GM12892 (cell line): ENCODE results near the gene MGMT.

ENCODE experiments used
- DNase-seq: peaks from one replicate; pipeline ENCODE4 v3.0.0; 2011; ENCODE audit not compliant: insufficient read length
- FAIRE-seq: peaks from 2 replicates; lab custom pipeline; 2011; peaks lifted over from hg19 to GRCh38; lab: Jason Lieb, UNC
- POLR2A ChIP-seq: IDR thresholded peaks from 2 replicates; pipeline ENCODE4 v1.6.1; 2011; ENCODE audit warnings: low read depth, low read length, control low read depth
- POLR2AphosphoS5 ChIP-seq: IDR thresholded peaks from 2 replicates; pipeline ENCODE4 v1.6.1; 2011; ENCODE audit warnings: low read depth, low read length, control low read depth
- TAF1 ChIP-seq: IDR thresholded peaks from 2 replicates; pipeline ENCODE4 v1.6.1; 2011; ENCODE audit warnings: low read depth, mild to moderate bottlenecking, control low read depth, low read length, borderline replicate concordance

MGMT gene

DNA sequence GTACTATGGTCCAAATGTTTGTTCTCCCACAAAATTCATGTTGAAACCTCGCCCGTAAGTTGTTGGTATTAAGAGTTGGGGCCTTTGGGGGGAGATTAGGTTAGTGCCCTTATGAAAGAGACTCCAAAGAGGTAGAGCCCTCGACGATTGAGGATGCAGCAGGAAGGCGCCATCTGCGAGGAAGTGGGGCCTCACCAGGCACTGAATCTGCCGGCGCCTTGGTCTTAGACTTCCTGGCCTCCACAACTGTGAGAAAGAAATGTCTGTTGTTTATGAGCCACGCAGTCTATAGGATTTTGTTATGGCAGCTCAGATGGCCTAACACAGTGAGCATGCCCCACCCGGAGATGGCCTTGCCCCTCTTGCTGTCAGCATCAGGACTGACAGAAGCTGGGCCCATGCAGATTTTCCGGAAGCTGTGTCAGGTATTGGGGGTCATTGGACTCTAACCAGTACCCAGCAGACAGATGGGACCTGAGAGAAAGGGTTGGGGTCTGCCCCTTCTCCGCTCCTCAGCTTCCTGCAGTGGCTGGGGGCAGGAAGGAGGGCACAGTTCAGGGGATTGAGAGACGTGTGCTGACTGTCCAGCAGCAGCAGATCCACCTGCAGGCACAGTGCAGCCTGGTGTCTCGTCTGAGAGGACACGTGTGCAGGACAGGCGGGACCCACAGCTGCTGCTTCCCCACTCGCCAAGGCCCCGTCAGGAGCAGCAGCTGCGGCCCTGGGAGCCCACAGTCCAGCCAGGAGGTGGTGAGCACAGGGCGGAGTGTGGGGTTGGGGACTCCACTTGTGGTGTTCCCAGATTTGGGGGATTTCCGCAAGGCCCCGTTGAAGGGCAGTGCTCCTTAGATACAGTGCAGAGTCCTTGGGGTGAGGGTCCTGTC lies 47.8 kb downstream of the MGMT start:
- DNase-seq (no peak), FAIRE-seq (no peak)
- no peak for TF ChIP-seq TAF1
- TF ChIP-seq POLR2A = no peak

DNA sequence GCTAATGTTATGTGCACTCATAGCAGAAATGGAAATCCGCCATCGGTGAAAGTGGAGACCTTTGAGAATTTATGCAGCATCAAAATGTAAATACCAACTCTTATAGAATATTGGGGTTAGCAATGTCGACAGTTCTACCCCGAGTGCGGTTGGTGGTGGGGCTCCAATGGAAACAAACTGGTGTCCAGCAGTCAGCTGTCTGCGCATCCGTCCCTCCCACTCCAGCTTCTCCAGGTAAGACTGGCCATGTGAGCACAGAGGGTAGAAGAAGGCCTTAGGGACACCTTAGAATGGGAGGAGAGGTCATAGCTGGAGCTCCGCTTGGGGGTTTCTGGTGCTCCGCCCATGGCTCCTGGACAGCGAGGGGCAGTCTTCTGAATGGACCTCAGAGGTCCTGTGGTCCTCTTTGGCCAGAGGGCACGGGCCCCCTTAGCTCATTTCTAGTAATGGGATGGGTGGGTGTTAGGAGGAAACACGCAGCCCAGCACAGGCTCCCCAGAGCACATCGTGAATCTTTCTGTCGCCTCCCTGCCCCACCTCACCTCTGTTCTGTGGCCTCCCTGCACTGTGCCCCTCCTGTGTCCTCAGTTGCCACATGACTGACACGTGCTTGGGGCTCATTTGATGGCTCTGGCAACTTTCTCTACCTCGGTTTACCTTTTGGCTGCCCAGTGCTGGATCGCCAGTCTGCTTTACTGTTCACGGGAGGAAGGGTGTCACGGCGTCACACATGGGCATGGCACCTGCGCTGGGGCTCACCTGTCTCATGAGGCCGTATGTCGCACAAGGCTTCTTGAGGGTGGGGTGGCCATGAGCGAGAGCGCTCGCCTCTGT lies 50.0 kb downstream of the MGMT start:
- FAIRE-seq (no peak), DNase-seq (no peak)
- TF ChIP-seq TAF1 = no peak
- no peak for TF ChIP-seq POLR2AphosphoS5
- no peak for TF ChIP-seq POLR2A

DNA sequence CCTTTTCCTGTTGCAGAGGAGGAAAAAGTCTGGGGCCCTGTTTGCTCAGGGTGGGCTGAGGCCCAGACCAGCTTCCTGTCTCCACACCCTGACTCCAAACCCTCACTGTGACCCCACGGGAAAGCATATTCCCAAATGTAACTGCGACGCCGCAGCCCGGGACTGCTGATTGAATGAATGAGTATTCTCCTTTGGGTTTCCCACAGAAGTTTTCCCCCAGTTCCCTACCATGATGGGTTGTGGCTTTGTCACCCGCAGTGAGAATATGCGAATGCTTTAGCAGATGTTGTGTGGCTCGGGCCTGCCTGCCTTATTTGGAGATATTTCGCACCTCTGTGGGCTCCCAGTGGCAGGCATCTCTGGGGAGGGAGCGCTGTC lies 50.6 kb downstream of the MGMT start:
- FAIRE-seq (no peak), DNase-seq (no peak)
- TF ChIP-seq POLR2A = no peak
- TF ChIP-seq POLR2AphosphoS5 = no peak
- TF ChIP-seq TAF1 = no peak

DNA sequence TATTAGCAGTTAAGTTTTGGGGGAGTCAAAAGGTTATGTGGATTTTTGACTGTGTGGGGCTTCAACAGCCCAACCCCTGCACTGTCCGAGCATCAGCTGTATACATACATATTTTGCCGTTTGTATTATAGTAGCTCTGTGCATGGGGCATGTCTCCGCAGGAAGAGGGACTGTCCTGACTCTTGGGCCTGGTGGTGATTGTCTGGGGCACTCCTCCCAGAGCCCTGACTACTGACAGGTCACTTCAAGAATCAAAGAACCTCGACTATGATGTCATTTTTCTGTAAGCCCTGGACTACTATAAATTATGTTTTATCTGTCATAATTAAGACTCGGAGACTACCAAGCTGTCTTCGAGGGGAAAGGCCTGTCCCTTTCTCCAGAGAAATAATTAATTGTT lies 51.8 kb downstream of the MGMT start:
- no peak for DNase-seq
- no peak for TF ChIP-seq TAF1
- no peak for TF ChIP-seq POLR2AphosphoS5
- TF ChIP-seq POLR2A = no peak
- FAIRE-seq = no peak

DNA sequence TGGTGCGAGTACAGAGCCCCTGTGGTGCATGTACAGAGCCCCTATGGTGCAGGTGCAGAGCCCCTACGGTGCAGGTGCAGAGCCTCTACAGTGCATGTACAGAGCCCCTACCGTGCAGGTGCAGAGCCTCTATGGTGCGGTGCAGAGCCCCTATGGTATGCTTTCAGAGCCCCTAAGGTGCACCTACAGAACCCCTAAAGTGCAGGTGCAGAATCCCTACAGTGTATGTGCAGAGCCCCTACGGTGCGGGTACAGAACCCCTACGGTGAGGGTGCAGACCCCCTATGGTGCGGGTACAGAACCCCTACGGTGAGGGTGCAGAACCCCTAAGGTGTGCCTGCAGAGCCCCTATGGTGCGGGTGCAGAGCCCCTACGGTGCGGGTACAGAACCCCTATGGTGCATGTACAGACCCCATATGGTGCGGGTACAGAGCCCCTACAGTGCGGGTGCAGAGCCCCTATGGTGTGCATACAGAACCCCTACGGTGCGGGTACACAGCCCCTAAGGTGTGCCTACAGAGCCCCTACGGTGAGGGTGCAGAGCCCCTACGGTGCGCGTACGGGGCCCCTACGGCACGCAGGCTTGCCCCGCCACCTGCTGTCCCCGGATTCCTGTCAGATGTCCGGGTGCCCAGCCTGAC lies 53.5 kb downstream of the MGMT start:
- TF ChIP-seq POLR2AphosphoS5 (no peak), POLR2A (no peak), TAF1 (no peak)
- FAIRE-seq = no peak
- DNase-seq = no peak

DNA sequence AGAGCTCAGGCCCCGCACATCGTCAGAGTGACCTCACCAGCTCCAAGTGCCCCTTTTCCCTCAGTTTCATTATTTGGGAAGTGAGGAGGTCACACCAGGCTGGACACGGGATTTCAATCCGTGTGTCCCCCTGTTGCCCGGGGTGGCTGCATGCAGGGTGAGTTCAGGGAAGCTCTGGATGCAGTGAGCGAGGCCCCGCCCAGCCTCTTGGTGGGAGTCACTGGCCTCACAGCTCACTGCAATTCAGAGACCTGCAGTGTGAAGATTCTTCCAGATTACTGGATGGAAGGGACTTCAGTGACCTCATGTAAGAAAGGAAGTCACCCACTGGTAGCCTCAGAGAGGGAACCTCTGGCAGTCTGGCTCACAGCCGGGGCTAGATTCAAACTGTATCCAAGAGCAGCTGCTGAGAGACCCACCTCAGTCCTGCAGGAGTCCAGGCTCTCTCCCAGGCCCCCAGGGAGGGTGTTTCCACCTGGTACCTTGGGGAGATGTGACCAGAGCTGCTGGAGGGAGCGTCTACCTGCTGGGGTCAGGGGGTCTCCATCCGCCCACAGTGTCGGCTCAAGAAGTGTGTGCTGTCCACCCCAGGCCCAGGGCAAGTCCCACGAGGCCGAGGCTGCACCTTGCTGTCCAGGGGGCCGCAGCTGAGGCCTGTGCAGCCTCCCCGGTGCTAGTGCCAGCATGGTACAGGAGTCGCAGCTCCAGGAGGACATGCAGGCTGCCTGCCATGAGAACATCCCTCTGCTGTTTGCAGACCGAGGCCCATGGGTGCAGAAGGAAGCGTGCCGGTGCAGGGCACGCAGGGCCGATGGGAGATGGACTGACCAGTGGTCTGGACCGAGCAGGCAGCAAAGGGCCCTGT lies 54.4 kb downstream of the MGMT start:
- DNase-seq = no peak
- TF ChIP-seq POLR2A (no peak), POLR2AphosphoS5 (no peak)
- FAIRE-seq = no peak

DNA sequence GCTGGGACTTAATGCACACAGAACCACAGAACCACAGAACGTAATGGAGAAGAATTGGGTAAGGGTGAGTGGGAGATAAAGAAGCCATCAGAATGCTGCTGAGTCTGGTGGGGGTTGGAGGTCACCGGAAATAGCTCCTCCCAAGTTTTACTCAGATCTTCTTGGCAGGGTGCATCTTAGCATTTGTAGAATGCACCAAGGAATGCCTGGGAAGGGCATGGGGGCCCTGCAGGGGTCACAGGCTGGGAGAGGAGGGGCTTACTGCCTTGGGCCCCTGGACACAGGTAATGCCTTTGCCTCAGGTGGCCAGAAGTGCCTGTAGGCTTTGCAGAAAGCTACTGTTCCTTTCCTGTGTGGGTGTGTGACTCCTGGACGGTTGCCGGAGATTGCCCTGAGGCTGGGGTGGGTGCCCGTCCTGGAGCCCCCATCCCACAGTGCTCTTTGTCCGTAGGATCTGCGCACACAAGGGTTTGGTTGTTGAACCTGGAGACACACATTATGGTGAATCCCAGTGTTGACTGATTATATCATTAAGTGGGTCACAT lies 55.1 kb downstream of the MGMT start:
- DNase-seq (no peak), FAIRE-seq (no peak)
- TF ChIP-seq TAF1 (no peak), POLR2AphosphoS5 (no peak), POLR2A (no peak)

DNA sequence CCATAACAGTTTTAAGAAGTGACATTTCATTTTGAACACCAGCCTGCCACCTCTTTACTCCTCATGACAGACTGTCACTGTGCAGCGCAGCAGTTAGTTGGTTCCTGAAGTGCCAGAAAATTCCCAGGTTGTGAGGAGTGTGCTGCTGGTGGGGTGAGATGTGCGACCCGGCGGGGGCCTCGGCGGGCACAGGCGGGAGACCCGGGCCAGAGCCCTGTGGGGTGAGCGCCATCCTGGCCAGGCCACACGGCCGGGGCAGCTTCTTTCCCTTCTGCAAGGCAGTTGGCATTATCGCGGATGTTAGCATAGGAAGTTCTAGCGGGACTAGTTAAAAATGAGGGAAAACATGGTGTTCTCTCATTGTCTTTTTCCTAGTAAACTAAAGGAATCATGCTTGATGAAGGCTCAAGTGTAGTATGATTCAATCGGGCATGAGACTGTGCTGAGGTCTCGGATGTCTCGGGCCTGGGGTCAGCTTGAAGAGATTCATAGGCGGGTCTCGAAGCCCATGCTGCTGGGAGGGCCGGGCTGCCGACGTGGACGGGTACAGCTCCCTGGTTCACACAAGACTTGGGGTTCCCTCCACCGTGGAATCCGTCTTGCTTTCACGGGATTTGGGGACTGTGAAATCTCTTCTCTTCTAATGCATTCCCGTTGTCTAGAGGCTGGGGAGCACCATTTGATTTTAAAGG lies 56.1 kb downstream of the MGMT start:
- DNase-seq = no peak
- no peak for TF ChIP-seq POLR2A
- TF ChIP-seq TAF1 = no peak
- no peak for TF ChIP-seq POLR2AphosphoS5
- FAIRE-seq = no peak

DNA sequence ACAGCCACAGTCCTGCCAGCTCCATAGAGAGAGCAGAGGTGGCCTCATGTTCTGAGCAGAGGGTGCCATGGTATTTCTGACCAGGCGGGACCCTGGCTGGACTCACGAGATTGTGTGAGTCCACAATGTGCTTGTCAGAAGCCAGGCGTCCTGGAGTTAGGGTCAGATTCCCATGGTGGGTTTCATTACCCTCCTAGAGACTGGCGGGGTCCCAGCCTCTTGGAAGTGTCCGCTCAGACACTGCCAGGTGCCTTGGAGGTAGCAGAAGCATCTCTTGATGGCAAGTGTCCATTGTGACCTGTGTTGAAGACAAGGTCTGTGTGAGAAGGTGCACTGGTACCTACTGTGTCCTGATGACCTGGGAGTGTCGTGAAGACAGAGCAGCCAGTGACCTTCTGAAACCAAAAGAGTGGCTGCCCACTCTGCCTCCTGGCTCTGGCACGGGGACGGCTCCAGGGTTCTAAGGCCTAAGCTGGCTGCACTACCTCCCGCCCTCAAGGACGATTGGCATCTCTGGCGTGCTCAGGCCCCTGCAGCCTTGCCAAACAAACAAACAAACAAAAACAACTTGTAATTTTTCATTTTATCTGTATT lies 56.8 kb downstream of the MGMT start:
- no peak for DNase-seq
- TF ChIP-seq POLR2A = no peak
- FAIRE-seq = no peak

DNA sequence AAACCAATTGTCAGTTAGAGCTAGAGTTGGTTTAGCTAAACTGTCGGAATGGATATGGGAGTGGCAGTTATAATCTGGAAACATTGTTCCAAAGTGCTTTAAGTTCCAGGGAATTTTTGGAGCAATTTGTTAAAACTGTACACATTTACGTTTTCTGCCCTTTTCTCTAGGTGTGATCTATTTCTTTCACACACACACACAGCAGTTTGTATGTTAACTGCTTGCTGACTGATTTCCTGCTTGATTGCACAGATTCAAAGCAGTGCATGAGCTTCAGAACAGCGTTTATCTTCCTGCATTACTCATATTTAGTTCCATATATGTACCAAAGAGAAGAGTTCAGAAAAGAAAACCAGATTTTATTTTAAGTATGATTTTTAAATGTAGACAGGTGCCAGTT lies 57.9 kb downstream of the MGMT start:
- TF ChIP-seq TAF1 = no peak
- TF ChIP-seq POLR2A = no peak
- no peak for TF ChIP-seq POLR2AphosphoS5
- FAIRE-seq (no peak), DNase-seq (no peak)
